Mucosa of descending colon (tissue), 3 donors: ENCODE results near the gene CTNNBL1. TPM values are rescaled to one million over a fixed set of nuclear protein-coding genes. Genes with fewer than 3 reads are reported as not detected.

Source experiments
- ATAC-seq: fragments of 200-7000 bp; cut with Tn5 transposase; one replicate; pipeline ENCODE4 v1.9.1; 2020; ENCODE audit warnings: mild to moderate bottlenecking, moderate library complexity
- DNase-seq, 3 donors: peaks; one replicate each; pipeline ENCODE4 v3.0.0-alpha.2; 2020
- H3K36me3 ChIP-seq: fragments of 200-600 bp; one replicate; pipeline ENCODE4 v1.8.0; 2021; ENCODE audit warnings: low read depth, mild to moderate bottlenecking
- H3K4me1 ChIP-seq: fragments of 200-600 bp; one replicate; pipeline ENCODE4 v1.8.0; 2021; ENCODE audit warnings: low read depth, mild to moderate bottlenecking
- H3K4me3 ChIP-seq: fragments of 200-600 bp; one replicate; pipeline ENCODE4 v1.8.0; 2021; ENCODE audit warnings: mild to moderate bottlenecking
- H3K9me3 ChIP-seq: fragments of 200-600 bp; one replicate; pipeline ENCODE4 v1.8.0; 2021; ENCODE audit warnings: mild to moderate bottlenecking
- CTCF ChIP-seq: fragments of 200-600 bp; IDR thresholded peaks from one replicate; pipeline ENCODE4 v1.8.0; 2022; ENCODE audit warnings: antibody characterized with exemption, mild to moderate bottlenecking
- intact Hi-C, 2 donors: fragments of 100-400 bp; cut with DNase I in 1 of 2; cut with micrococcal nuclease in 1 of 2; formaldehyde crosslinking; loops; one replicate each; pipeline versions ENCODE4 v1.11.0 to v1.11.1; 2022; cut with DNase I, micrococcal nuclease
- total RNA-seq, 3 donors: library from RNA; stranded (reverse); fragmentation: NEBNext Ultra II Directional in 2 of 3; extraction: Animal tissue kit (Norgen Biotek cat#: 25700) in 2 of 3; gene quantifications; one replicate each; pipeline versions ENCODE4 v1.2.1 to v1.2.4, GENCODE V29; 2021 to 2023
- donor health status: DM: no; HTN: no; CAD: no; lungs with moderate emphysema.
- donor health status: DM: no; HTN: no; CAD: no.
- donor health status: DM: no; HTN: yes; CAD: no.

The CTNNBL1 gene
- total RNA-seq, 3 donors from 2014 or later, result 31.0 to 64.8 (median 37.8) TPM

GRCh38 chr20:37888641-37889040 is 194.8 kb downstream of the CTNNBL1 start:
- H3K4me1 ChIP-seq, result no peaks in the 10 kb centered on the region
- no peak for TF ChIP-seq CTCF
- intact Hi-C loops, result no loop called here
- no peaks in the 10 kb centered on the region for H3K9me3 ChIP-seq
- DNase-seq, result no peak
- ATAC-seq, result no peak
- H3K36me3 ChIP-seq, result no peaks in the 10 kb centered on the region
- no peak overlapping the region for H3K4me3 ChIP-seq

GRCh38 chr20:37890108-37890507 is 196.3 kb downstream of the CTNNBL1 start:
- H3K9me3 ChIP-seq, result no peaks in the 10 kb centered on the region
- DNase-seq (no peak), ATAC-seq (no peak)
- intact Hi-C loops, result no loop called here
- H3K4me3 ChIP-seq, result no peak overlapping the region
- H3K4me1 ChIP-seq, result no peaks in the 10 kb centered on the region
- TF ChIP-seq CTCF, result no peak
- no peaks in the 10 kb centered on the region for H3K36me3 ChIP-seq

- Histone ChIP-seq H3K4me3 (no peak overlapping the region), H3K4me1 (no peaks in the 10 kb centered on the region), H3K36me3 (no peaks in the 10 kb centered on the region), H3K9me3 (no peaks in the 10 kb centered on the region)
- ATAC-seq (no peak), DNase-seq (no peak)
- intact Hi-C loops, result no loop called here
- no peak for TF ChIP-seq CTCF
Observed at GRCh38 chr20:37890643-37891042, 196.8 kb downstream of the CTNNBL1 start.

- DNase-seq (peak in 1 of 3 donors; percentile 51), ATAC-seq (peak; percentile 62)
- intact Hi-C loops, result no loop called here
- no peak for TF ChIP-seq CTCF
- Histone ChIP-seq H3K36me3 (no peaks in the 10 kb centered on the region), H3K9me3 (no peaks in the 10 kb centered on the region), H3K4me3 (no peak overlapping the region), H3K4me1 (no peaks in the 10 kb centered on the region)
Observed at GRCh38 chr20:37892001-37892400, 198.2 kb downstream of the CTNNBL1 start.

- intact Hi-C loops, result no loop called here
- no peak for ATAC-seq
Observed at GRCh38 chr20:37893566-37894241, 199.9 kb downstream of the CTNNBL1 start.

More at GRCh38 chr20:37893566-37894241, 199.9 kb downstream of the CTNNBL1 start:
- Histone ChIP-seq H3K9me3 (no peaks in the 10 kb centered on the region), H3K36me3 (no peaks in the 10 kb centered on the region), H3K4me1 (no peaks in the 10 kb centered on the region), H3K4me3 (no peak overlapping the region)
- no peak for DNase-seq
- TF ChIP-seq CTCF, result no peak
